ENCODE measurements around the gene SLIT3. TPM values are rescaled to one million over a fixed set of nuclear protein-coding genes. Genes with fewer than 3 reads are reported as not detected.

Gene SLIT3
- total RNA-seq, 3 donors from 2014 or later, result 30.7 to 103 (median 54.1) TPM

DNA sequence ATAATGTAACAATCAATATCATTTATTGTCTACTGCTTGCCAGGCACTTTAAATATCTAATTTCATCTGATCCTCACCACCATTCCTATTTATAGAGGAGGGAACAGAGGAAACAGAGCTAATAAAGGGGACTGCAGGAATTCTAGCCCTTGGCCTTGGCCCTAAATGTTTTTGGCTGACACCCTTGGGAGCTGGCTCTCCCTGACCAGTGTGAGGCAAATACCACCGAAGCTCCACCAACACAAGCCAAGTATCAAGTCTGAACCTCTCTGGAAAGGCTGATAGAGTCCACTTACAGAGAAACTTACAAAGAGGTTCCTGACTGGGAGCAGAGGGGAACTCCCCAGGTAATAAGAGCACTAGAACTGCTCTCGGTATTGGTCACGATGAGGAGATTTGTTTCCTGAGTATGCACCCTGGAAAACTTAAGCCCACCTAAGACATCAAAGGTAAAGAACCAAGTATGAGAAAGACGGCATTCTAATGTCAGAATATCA, 478.6 kb downstream of the SLIT3 start:
- intact Hi-C loops (cut with DNase I; ENCODE audit: low total_unique reads), result no loop called here
- TF ChIP-seq POLR2A (IDR thresholded peaks at IDR 0.05), result no peak
- no peak for TF ChIP-seq POLR2AphosphoS5 (IDR thresholded peaks at IDR 0.05)
- Histone ChIP-seq H3K36me3 (no peaks in the 10 kb centered on the region), H3K4me3 (no peak overlapping the region), H3K27ac (peak overlapping the region in 1 of 2 donors; percentile 13), H3K9me3 (no peaks in the 10 kb centered on the region), H3K27me3 (no peaks in the 10 kb centered on the region), H3K4me1 (no peaks in the 10 kb centered on the region)
- DNase-seq (ENCODE audit: low spot score in 2 of 2), result no peak

DNA sequence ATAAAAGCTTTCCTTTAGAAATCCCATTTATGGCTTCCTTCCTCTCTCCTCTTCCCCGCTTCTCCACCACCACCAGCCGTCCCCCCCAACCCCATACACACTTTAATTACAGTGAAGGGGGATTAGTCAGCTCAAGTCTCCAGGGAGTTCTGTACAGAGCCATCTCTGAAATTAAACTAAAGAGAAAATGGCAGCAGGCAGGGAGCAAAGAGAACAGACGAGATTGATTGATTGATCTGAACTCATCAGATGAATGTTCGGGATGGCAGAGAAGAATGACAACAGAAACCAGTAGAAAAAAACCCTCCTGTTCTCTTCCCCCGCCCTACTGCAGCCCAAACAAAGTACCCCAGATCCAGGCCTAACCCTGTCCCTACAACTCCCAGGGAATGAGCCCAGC, 480.1 kb downstream of the SLIT3 start:
- H3K4me1 ChIP-seq, result no peaks in the 10 kb centered on the region
- no peaks in the 10 kb centered on the region for H3K27me3 ChIP-seq
- no peak for DNase-seq (ENCODE audit: low spot score in 2 of 2)
- H3K9me3 ChIP-seq, result no peaks in the 10 kb centered on the region
- no peak overlapping the region for H3K4me3 ChIP-seq
- no peak for TF ChIP-seq CTCF (IDR thresholded peaks at IDR 0.05)
- TF ChIP-seq POLR2A (IDR thresholded peaks at IDR 0.05), result no peak
- no peak for TF ChIP-seq POLR2AphosphoS5 (IDR thresholded peaks at IDR 0.05)
- no peak overlapping the region for H3K27ac ChIP-seq
- intact Hi-C loops (cut with DNase I; ENCODE audit: low total_unique reads), result no loop called here
- no peaks in the 10 kb centered on the region for H3K36me3 ChIP-seq

DNA sequence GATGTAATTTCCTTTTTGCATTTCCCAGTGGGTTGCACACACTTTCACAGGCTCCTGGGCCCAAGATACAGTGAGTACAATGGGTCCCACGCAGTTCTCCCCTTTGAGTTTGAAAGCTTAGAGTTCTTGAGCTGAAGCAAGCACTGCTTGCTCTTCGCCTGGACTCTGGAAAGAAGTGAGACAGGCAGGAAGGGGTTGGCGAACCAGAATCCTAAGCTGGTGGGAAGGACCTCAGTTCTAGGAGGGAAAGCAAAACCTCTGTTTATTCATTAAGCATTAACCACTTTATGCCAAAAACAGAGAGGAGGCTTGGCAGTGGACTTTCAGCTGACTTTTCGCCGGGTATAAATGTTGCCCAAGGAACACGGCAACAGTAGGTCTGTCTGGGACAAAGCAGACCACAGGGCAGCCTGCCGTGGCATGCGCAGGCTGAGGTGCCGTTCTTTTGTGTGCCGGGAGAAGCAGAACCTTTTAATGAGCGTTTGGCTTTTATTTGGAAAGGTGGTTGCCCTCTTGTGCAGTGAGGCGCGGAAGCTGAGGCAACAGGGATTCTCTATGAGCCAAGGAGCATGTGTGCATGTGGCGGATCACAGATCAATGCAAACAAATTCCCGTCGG, 481.8 kb downstream of the SLIT3 start:
- Histone ChIP-seq H3K27me3 (no peaks in the 10 kb centered on the region), H3K9me3 (no peaks in the 10 kb centered on the region), H3K27ac (no peak overlapping the region), H3K36me3 (no peaks in the 10 kb centered on the region), H3K4me1 (no peaks in the 10 kb centered on the region), H3K4me3 (no peak overlapping the region)
- no peak for DNase-seq (ENCODE audit: low spot score in 2 of 2)
- TF ChIP-seq POLR2A (IDR thresholded peaks at IDR 0.05), result no peak
- TF ChIP-seq CTCF (IDR thresholded peaks at IDR 0.05), result no peak
- TF ChIP-seq POLR2AphosphoS5 (IDR thresholded peaks at IDR 0.05), result no peak
- intact Hi-C loops (cut with DNase I; ENCODE audit: low total_unique reads), result no loop called here

DNA sequence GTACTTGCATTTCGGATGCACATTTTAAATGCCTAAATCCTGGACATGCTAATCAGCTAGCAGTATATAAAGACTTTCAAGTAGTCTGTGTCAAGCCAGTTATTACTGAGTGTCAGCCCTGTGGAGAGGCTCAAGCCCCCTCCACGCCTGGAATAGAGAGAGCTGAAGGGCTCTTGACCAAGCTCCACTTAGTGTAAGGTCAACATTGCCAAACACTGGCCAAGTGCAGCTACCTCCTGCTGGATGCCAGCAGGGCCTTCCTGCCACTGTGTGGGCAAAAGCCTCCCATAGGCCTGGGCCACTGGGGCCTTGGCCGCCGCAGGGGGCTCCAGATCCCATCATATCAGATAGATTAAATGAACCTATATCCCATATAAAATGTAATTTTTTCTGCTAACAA, 482.4 kb downstream of the SLIT3 start:
- TF ChIP-seq POLR2AphosphoS5 (IDR thresholded peaks at IDR 0.05), result no peak
- no peak for TF ChIP-seq CTCF (IDR thresholded peaks at IDR 0.05)
- no peak for TF ChIP-seq POLR2A (IDR thresholded peaks at IDR 0.05)
- no peaks in the 10 kb centered on the region for H3K9me3 ChIP-seq
- no peaks in the 10 kb centered on the region for H3K4me1 ChIP-seq
- intact Hi-C loops (cut with DNase I; ENCODE audit: low total_unique reads), result no loop called here
- H3K27ac ChIP-seq, result no peak overlapping the region
- H3K27me3 ChIP-seq, result no peaks in the 10 kb centered on the region
- H3K36me3 ChIP-seq, result no peaks in the 10 kb centered on the region
- no peak overlapping the region for H3K4me3 ChIP-seq
- no peak for DNase-seq (ENCODE audit: low spot score in 2 of 2)

GRCh38 chr5:168817591-168817990, 483.3 kb downstream of the SLIT3 start:
- Histone ChIP-seq H3K27ac (no peak overlapping the region), H3K9me3 (no peaks in the 10 kb centered on the region), H3K4me1 (no peaks in the 10 kb centered on the region), H3K27me3 (no peaks in the 10 kb centered on the region), H3K4me3 (no peak overlapping the region), H3K36me3 (no peaks in the 10 kb centered on the region)
- TF ChIP-seq CTCF (IDR thresholded peaks at IDR 0.05) (no peak), POLR2AphosphoS5 (IDR thresholded peaks at IDR 0.05) (no peak)
- intact Hi-C loops (cut with DNase I; ENCODE audit: low total_unique reads), result no loop called here
- DNase-seq (ENCODE audit: low spot score in 2 of 2), result no peak

All from breast epithelium (tissue), 4 donors.